HepG2 (cell line): Measurements from ENCODE around the gene ANKRD66. TPM values are rescaled to one million over a fixed set of nuclear protein-coding genes. Genes with fewer than 3 reads are reported as not detected.

Experiments used
- ARHGAP35 ChIP-seq: sonication (generic); formaldehyde crosslinking; IDR thresholded peaks from 2 replicates; pipeline ENCODE4 v1.9.0; 2022; ENCODE audit warnings: mild to moderate bottlenecking, inconsistent platforms, moderate library complexity, missing genetic modification reagents, borderline replicate concordance
- DR1 ChIP-seq: sonication (generic); formaldehyde crosslinking; IDR thresholded peaks from 2 replicates; pipeline ENCODE4 v1.8.0; 2021; ENCODE audit warnings: mild to moderate bottlenecking, missing genetic modification reagents, inconsistent platforms
- HDAC2 ChIP-seq: sonication (generic); formaldehyde crosslinking; IDR thresholded peaks from 2 replicates; pipeline ENCODE4 v1.4.0; 2020; ENCODE audit warnings: missing genetic modification reagents
- HIVEP1 ChIP-seq: sonication (generic); formaldehyde crosslinking; IDR thresholded peaks from 2 replicates; pipeline ENCODE4 v1.4.0; 2020; ENCODE audit warnings: mild to moderate bottlenecking, missing genetic modification reagents
- HOXD1 ChIP-seq: sonication (generic); formaldehyde crosslinking; IDR thresholded peaks from 2 replicates; pipeline ENCODE4 v1.5.0; 2020; ENCODE audit warnings: missing genetic modification reagents
- KAT2B ChIP-seq: fragments of 150-350 bp; IDR thresholded peaks from 2 replicates; pipeline ENCODE4 v1.6.1; 2014; ENCODE audit warnings: low read depth, low read length, borderline replicate concordance
- KAT8 ChIP-seq: IDR thresholded peaks from 2 replicates; pipeline ENCODE4 v1.6.1; 2016; ENCODE audit warnings: missing genetic modification reagents, missing compliant biosample characterization
- MAFG ChIP-seq: sonication (generic); formaldehyde crosslinking; IDR thresholded peaks from 2 replicates; pipeline ENCODE4 v1.5.1; 2020; ENCODE audit warnings: mild to moderate bottlenecking, missing genetic modification reagents
- NFE2 ChIP-seq: sonication (generic); formaldehyde crosslinking; IDR thresholded peaks from 2 replicates; pipeline ENCODE4 v1.4.0; 2020; ENCODE audit warnings: missing genetic modification reagents
- NR2F6 ChIP-seq, 2 experiments: IDR thresholded peaks; 2 replicates each; pipeline ENCODE4 v1.6.1; 2016; ENCODE audit warnings: antibody characterized with exemption in 1 of 2, mild to moderate bottlenecking in 1 of 2
- POLR2A ChIP-seq, 2 experiments: IDR thresholded peaks; 2 replicates each; pipeline ENCODE4 v1.6.1; 2011; ENCODE audit warnings: low read depth in 2 of 2, low read length in 2 of 2, mild to moderate bottlenecking in 1 of 2, moderate library complexity in 1 of 2; ENCODE audit not compliant: insufficient read depth in 1 of 2
- RXRB ChIP-seq: IDR thresholded peaks from 2 replicates; pipeline ENCODE4 v1.6.1; 2016; ENCODE audit warnings: borderline replicate concordance, missing genetic modification reagents, missing compliant biosample characterization
- SAP130 ChIP-seq: IDR thresholded peaks from 2 replicates; pipeline ENCODE4 v1.6.1; 2016; ENCODE audit warnings: low read depth
- TCF7 ChIP-seq: sonication (generic); IDR thresholded peaks from 2 replicates; pipeline ENCODE4 v1.6.1; 2016; ENCODE audit warnings: antibody characterized with exemption, low read depth
- ZBTB7B ChIP-seq: sonication (generic); formaldehyde crosslinking; IDR thresholded peaks from 2 replicates; pipeline ENCODE4 v1.4.0; 2020; ENCODE audit warnings: missing genetic modification reagents
- ZEB1 ChIP-seq: IDR thresholded peaks from 2 replicates; pipeline ENCODE4 v1.6.1; 2012; ENCODE audit warnings: mild to moderate bottlenecking, low read depth, inconsistent platforms; ENCODE audit not compliant: insufficient replicate concordance
- ZNF160 ChIP-seq: sonication (generic); formaldehyde crosslinking; IDR thresholded peaks from 2 replicates; pipeline ENCODE4 v1.8.0; 2022; ENCODE audit warnings: mild to moderate bottlenecking, inconsistent platforms, missing genetic modification reagents
- ZNF230 ChIP-seq: sonication (generic); formaldehyde crosslinking; IDR thresholded peaks from 2 replicates; pipeline ENCODE4 v1.4.0; 2020; ENCODE audit warnings: mild to moderate bottlenecking, missing genetic modification reagents
- ZNF549 ChIP-seq: sonication (generic); formaldehyde crosslinking; IDR thresholded peaks from 2 replicates; pipeline ENCODE4 v1.5.0; 2020; ENCODE audit warnings: missing genetic modification reagents
- ZNF605 ChIP-seq: sonication (generic); formaldehyde crosslinking; IDR thresholded peaks from 2 replicates; pipeline ENCODE4 v1.8.0; 2022; ENCODE audit warnings: mild to moderate bottlenecking, missing genetic modification reagents
- ZNF607 ChIP-seq: sonication (generic); formaldehyde crosslinking; IDR thresholded peaks from 2 replicates; pipeline ENCODE4 v1.5.1; 2020; ENCODE audit warnings: missing genetic modification reagents, mild to moderate bottlenecking, borderline replicate concordance
- ZNF747 ChIP-seq: sonication (generic); formaldehyde crosslinking; IDR thresholded peaks from 2 replicates; pipeline ENCODE4 v1.8.1; 2023; ENCODE audit warnings: missing genetic modification reagents, mild to moderate bottlenecking, borderline replicate concordance
- polyA plus RNA-seq, 8 experiments: library from polyadenylated mRNA; depleted of rRNA in 3 of 8; stranded (reverse) in 7 of 8; unstranded in 1 of 8; fragments of >200 nt; fragmentation: Illumina TruSeq in 4 of 8; extraction: Trizol in 4 of 8; gene quantifications; 2 replicates each; pipeline versions ENCODE4 v1.2.1 to v1.2.3, GENCODE V29; 2011 to 2016; ENCODE audit warnings: low read depth in 4 of 8, missing spikeins in 1 of 8, mixed read lengths in 1 of 8; ENCODE audit not compliant: insufficient read depth in 1 of 8
- total RNA-seq, 5 experiments: library from RNA; depleted of rRNA; stranded (reverse); fragments of >200 nt; fragmentation: Illumina TruSeq; extraction: Trizol; gene quantifications; 2 replicates each; pipeline ENCODE4 v1.2.3, GENCODE V29; 2016; ENCODE audit warnings: low read depth in 1 of 5
- TF ChIP-seq, protein P1 (sequence below): sonication (generic); formaldehyde crosslinking; conservative IDR thresholded peaks from 2 replicates; pipeline ENCODE4 v1.4.0; 2020; ENCODE audit warnings: mild to moderate bottlenecking, missing genetic modification reagents, moderate library complexity
- TF ChIP-seq, protein P2 (sequence below): sonication (generic); formaldehyde crosslinking; IDR thresholded peaks from 2 replicates; pipeline ENCODE4 v1.8.0; 2022; ENCODE audit warnings: mild to moderate bottlenecking, missing genetic modification reagents
- TF ChIP-seq, protein P3 (sequence below): sonication (generic); formaldehyde crosslinking; IDR thresholded peaks from 2 replicates; pipeline ENCODE4 v1.5.0; 2020; ENCODE audit warnings: missing genetic modification reagents, mild to moderate bottlenecking, borderline replicate concordance
- TF ChIP-seq, protein P4 (sequence below): sonication (generic); formaldehyde crosslinking; IDR thresholded peaks from 2 replicates; pipeline ENCODE4 v1.4.0; 2020; ENCODE audit warnings: missing genetic modification reagents

ANKRD66 gene
- total and polyA plus RNA-seq, 2 of the 13 experiments (the other 11 are each of a cell fraction or from before 2014, with no cell fraction given) = not detected

DNA sequence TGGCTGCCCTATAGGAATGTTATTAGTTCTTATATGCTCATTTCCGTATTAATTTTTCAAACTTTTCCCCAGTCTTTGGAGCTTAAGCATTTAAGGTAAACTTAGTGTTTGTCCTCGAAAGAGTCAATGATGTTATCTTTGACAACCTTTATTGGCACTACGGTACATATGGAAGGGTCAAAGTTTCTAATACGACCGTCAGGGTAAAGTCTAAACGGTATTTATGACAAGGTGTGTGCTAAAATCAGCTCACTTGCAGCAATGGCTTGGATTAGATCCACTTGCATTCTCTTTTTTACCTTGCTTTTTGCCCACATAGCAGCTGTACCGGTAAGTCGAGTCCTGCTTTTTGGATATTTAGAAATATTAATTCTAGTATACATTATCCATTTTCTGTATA lies 46.4 kb downstream of the ANKRD66 start, which contains the start of gene MEP1A (continued):
- TF ChIP-seq, protein P1, sequence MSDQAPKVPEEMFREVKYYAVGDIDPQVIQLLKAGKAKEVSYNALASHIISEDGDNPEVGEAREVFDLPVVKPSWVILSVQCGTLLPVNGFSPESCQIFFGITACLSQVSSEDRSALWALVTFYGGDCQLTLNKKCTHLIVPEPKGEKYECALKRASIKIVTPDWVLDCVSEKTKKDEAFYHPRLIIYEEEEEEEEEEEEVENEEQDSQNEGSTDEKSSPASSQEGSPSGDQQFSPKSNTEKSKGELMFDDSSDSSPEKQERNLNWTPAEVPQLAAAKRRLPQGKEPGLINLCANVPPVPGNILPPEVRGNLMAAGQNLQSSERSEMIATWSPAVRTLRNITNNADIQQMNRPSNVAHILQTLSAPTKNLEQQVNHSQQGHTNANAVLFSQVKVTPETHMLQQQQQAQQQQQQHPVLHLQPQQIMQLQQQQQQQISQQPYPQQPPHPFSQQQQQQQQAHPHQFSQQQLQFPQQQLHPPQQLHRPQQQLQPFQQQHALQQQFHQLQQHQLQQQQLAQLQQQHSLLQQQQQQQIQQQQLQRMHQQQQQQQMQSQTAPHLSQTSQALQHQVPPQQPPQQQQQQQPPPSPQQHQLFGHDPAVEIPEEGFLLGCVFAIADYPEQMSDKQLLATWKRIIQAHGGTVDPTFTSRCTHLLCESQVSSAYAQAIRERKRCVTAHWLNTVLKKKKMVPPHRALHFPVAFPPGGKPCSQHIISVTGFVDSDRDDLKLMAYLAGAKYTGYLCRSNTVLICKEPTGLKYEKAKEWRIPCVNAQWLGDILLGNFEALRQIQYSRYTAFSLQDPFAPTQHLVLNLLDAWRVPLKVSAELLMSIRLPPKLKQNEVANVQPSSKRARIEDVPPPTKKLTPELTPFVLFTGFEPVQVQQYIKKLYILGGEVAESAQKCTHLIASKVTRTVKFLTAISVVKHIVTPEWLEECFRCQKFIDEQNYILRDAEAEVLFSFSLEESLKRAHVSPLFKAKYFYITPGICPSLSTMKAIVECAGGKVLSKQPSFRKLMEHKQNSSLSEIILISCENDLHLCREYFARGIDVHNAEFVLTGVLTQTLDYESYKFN (CRISPR knock-in tag) = peak; percentile 74
- TF ChIP-seq HDAC2 (CRISPR knock-in tag) (peak; percentile 59), SAP130 (CRISPR knock-in tag) (peak; percentile 20; the same call in 1 of the 2 replicates), ZNF160 (CRISPR knock-in tag) (no peak), TCF7 (0 out of 2 replicates have a peak, but pooled peaks have one; percentile 36), NR2F6 (IDR thresholded peaks at IDR 0.05) (peak; percentile 61), NR2F6 (CRISPR knock-in tag; IDR thresholded peaks at IDR 0.05) (peak; percentile 41; the same call in 1 of the 2 replicates), KAT8 (no peak), ARHGAP35 (CRISPR knock-in tag) (no peak), HIVEP1 (CRISPR knock-in tag) (no peak), ZNF605 (CRISPR knock-in tag) (no peak), ZNF549 (no peak), MAFG (CRISPR knock-in tag) (no peak), ZNF747 (CRISPR knock-in tag) (no peak), ZEB1 (no peak), POLR2A (IDR thresholded peaks at IDR 0.05; ENCODE audit: insufficient read depth in 1 of 2, low read depth in 2 of 2, low read length in 2 of 2) (no peak), HOXD1 (CRISPR knock-in tag) (no peak), DR1 (CRISPR knock-in tag) (no peak), KAT2B (no peak), RXRB (0 out of 2 replicates have a peak, but pooled peaks have one; percentile 21), NFE2 (CRISPR knock-in tag) (no peak), ZNF230 (CRISPR knock-in tag) (no peak), ZBTB7B (CRISPR knock-in tag) (no peak), ZNF607 (CRISPR knock-in tag) (no peak)
- TF ChIP-seq, protein P2, sequence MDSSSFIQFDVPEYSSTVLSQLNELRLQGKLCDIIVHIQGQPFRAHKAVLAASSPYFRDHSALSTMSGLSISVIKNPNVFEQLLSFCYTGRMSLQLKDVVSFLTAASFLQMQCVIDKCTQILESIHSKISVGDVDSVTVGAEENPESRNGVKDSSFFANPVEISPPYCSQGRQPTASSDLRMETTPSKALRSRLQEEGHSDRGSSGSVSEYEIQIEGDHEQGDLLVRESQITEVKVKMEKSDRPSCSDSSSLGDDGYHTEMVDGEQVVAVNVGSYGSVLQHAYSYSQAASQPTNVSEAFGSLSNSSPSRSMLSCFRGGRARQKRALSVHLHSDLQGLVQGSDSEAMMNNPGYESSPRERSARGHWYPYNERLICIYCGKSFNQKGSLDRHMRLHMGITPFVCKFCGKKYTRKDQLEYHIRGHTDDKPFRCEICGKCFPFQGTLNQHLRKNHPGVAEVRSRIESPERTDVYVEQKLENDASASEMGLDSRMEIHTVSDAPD = no peak
- TF ChIP-seq, protein P3, sequence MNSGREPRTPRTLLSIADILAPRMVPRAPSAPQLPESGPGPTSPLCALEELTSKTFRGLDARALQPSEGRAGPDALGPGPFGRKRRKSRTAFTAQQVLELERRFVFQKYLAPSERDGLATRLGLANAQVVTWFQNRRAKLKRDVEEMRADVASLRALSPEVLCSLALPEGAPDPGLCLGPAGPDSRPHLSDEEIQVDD (CRISPR knock-in tag) = no peak
- TF ChIP-seq, protein P4, sequence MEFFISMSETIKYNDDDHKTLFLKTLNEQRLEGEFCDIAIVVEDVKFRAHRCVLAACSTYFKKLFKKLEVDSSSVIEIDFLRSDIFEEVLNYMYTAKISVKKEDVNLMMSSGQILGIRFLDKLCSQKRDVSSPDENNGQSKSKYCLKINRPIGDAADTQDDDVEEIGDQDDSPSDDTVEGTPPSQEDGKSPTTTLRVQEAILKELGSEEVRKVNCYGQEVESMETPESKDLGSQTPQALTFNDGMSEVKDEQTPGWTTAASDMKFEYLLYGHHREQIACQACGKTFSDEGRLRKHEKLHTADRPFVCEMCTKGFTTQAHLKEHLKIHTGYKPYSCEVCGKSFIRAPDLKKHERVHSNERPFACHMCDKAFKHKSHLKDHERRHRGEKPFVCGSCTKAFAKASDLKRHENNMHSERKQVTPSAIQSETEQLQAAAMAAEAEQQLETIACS = no peak
